Measurements from ENCODE around the gene EPPIN.

- TF ChIP-seq, protein P1, sequence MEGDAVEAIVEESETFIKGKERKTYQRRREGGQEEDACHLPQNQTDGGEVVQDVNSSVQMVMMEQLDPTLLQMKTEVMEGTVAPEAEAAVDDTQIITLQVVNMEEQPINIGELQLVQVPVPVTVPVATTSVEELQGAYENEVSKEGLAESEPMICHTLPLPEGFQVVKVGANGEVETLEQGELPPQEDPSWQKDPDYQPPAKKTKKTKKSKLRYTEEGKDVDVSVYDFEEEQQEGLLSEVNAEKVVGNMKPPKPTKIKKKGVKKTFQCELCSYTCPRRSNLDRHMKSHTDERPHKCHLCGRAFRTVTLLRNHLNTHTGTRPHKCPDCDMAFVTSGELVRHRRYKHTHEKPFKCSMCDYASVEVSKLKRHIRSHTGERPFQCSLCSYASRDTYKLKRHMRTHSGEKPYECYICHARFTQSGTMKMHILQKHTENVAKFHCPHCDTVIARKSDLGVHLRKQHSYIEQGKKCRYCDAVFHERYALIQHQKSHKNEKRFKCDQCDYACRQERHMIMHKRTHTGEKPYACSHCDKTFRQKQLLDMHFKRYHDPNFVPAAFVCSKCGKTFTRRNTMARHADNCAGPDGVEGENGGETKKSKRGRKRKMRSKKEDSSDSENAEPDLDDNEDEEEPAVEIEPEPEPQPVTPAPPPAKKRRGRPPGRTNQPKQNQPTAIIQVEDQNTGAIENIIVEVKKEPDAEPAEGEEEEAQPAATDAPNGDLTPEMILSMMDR (IDR thresholded peaks at IDR 0.05): no peak
- no peak for TF ChIP-seq YY1 (IDR thresholded peaks at IDR 0.05; ENCODE audit: low read depth)
Observed at GRCh38 chr20:45501600-45501999, 45.6 kb downstream of the EPPIN start.
